GM19452 (cell line): ENCODE data around the gene DUS1L.
A peak's percentile ranks its signal among the peaks of the same experiment; 100 is the strongest.

Experiments
- ATAC-seq: cut with Tn5 transposase; IDR thresholded peaks from one replicate; pipeline ENCODE4 v1.9.1; 2021; ENCODE audit not compliant: unreplicated experiment

Gene DUS1L

GRCh38 chr17:82101301-82101715 lies 35.7 kb upstream of the DUS1L start:
- ATAC-seq = no peak

DNA sequence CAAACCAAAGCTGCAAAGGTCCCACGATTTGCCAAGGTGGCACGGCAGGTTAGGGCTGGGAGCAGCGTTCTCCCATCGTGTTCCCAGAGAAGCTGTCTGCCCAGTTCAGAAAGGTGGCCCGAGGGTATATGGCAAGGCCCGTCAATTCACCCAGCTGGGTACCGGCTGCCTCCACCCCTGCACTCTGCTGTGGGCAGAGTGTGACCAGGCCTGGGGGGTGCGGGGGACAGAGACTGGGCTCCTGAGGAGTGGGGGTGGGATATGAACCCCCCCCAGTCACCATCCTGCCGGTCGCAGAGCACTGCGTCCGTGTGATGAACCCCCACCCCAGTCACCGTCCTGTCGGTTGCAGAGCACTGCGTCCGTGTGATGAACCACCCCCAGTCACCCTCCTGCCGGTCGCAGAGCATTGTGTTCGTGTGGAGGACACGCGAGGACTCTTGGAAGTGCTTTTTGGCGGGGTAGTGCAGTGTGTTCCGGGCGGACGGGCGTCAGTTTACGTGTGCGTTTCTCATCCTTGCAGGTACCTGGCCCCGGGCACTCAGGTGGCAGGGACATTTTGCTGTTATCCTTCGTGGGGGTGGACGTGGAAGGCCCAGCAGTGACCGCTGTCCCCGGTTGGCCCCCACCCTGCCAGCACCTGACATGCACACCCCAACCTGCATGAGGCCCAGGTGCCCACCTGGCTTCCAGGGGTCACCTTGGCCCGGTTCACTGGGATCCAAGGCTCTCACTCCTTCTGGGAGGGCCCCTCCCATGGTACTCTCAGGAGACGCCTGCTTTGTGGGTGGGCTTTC lies 35.1 kb upstream of the DUS1L start:
- ATAC-seq = no peak

DNA sequence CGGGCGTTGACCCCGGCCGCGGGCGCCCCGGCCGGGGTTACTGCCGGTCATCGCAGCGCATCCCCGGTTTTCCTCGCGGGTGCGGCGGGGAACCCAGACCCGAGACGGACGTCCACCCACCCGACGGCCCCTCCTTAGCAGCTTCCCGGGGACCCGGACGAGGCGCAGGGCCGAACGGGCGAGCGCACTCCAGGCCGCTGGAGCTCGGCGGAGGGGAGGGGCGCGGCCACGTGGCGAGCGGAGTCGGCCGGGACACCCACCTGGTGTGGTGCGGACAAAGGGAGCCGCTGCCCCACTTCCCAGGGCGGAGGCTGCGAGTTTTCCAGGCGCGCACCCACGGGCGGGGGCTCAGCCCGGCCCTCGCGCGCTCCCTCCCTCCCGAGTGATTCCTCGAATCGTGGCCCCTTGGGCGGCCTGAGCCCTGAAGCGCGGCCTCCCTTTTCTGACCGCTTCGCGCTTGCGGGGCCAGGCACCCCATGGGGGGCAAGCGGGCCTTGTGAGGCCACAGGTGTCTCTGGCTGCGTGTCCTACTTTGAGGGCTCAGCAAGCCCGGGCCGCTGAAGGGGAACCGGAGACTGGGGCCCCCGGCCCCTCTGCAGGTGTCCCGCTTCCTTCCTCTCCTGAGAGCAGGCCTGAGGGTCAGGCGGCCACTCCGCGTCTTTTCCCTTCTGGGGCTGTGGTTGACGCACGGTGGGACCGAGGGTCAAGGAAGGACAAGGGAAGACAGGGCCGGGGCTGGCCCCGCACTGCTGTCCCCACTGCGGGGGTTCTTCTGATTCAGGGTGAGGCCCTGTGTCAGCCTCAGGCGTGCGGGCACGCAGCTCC lies 33.5 kb upstream of the DUS1L start:
- ATAC-seq = peak; percentile 11

DNA sequence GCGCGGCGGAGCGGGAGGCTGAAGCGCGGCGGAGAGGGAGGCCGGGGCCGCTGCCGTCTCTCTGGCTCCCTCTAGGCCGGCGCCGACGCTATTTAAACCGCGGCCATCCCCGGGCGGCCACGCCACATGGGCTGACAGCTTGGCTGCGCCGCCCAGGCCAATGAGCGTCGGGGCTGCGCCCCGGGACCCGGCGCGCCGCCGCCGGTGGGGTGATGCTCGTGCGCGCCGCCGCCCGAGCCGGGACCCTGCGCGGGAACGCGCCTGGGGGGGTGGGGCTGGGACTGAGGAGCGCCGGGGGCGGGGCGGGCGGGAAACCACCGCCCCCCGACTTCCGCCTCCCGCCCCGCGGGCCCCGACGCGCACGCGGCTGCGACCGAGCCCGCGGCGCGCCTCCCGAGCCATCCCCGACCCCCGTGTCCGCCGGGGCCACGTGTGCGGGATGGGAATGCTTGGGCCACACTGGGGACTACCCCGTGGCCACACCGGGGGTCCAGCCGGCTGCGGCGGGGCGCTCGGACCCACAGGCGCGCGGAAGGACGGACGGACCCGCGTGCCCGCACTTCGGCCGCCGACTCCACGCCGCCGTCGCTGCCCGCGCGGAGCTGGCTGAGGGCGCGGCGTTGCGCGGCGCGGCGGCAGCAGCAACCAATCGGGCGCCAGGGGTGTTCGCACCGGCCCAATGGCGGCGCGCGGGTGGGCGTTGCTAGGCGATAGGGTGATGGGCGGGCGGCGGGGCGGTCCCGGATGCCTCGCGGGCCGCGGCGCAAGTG lies 32.8 kb upstream of the DUS1L start, which contains the start of gene FASN:
TSS of gene FASN (minus strand) at position 68 of the 770 bp plus-strand sequence. CDS start 1,791 bp downstream, outside the sequence.
- peak; percentile 67 for ATAC-seq

DNA sequence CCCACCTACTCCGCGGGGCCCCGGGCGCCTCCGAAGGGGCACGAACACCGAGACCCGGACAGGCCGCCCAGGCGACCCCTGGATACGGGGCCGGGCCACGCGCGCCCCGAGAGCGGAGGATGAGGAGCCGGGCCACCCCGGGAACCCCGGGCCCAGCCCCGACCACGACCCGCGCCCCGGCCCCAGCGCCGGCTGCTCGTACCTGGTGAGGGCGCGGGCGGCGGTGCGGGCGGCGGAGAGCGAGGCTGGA lies 32.2 kb upstream of the DUS1L start:
- ATAC-seq = no peak

GRCh38 chr17:82097184-82097918 lies 31.7 kb upstream of the DUS1L start:
- peak; percentile 2 for ATAC-seq

GRCh38 chr17:82096709-82097183 lies 31.1 kb upstream of the DUS1L start:
- no peak for ATAC-seq

DNA sequence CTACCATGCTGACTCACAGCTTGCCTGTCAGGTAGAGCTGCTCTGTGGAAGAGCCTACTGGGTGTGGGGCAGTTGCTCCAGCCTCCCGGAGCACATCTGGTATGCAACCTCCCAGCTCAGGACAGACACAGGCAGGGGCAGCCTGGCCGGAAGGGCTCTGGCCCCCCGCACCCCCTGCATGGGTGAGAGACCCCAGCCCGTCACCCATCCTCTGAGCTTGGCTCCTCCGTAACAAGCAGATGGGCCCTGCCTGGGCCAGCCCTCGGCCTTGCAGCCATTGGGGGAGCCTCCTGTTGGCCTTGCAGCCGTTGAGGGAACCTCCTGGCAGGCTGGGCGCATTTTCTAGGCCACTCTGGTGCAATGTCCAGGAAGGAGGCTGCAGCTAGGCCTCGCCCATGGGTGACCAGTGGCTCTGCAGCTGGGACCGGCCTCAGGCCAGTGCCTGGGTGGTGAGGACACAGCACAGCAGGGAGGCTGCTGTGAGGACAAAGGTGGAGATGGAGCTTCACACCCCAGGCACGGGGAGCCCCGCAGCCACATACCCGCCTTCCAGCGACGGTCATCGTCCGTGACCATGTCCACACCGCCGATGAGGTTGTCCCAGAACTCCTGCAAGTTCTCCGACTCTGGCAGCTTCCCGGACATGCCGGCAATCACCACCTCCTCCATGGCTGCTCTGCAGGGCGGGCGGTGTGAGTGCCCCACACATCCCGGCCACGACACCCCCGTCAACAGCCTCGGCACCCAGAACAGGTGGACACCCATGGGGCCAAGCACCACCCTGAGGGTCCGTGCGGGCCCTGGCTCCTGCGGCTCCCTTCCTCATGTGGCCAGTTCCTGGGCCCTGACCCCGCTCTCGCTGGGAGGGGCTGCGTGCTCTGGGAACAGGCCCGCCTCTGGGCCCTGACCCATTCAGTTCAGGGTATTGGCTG lies 30.4 kb upstream of the DUS1L start:
- ATAC-seq = no peak

DNA sequence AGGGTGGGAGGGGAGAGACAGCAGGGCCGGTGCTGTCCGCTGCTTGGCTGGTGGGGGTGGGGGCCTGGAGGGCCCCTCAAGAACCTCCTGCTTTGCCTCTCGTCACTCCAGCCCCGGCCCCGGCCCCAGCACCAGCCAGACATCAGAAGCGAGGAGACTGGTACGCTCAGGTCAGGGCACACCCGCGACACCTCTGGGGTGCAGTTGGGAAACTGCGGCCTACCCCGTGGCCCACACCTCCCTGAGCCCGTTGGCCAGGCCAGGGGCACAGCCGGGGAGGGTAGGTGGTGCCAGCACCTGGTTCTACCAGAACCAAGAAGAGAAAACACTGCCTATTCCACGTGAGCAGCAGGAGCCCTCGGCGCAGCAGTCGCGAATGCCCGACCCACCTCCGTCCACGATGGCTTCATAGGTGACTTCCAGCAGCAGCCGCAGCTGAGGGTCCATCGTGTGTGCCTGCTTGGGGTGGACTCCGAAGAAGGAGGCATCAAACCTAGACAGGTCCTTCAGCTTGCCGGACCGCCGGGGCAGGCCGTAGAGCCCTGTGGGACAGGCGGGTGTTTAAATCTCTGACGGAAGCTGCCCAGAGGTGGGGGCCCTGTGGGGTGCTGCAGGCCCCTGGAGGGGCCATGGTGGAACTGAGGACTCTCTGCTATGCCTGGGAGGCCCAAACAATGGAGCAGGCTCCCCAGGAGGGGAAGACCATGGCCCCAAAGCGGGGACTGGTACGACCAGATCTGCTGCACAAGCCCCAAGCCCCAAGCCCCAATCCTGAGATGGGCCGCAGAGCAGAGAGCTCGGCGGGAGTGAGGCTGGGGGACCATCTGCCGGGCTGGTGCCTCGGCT lies 29.6 kb upstream of the DUS1L start:
- no peak for ATAC-seq

DNA sequence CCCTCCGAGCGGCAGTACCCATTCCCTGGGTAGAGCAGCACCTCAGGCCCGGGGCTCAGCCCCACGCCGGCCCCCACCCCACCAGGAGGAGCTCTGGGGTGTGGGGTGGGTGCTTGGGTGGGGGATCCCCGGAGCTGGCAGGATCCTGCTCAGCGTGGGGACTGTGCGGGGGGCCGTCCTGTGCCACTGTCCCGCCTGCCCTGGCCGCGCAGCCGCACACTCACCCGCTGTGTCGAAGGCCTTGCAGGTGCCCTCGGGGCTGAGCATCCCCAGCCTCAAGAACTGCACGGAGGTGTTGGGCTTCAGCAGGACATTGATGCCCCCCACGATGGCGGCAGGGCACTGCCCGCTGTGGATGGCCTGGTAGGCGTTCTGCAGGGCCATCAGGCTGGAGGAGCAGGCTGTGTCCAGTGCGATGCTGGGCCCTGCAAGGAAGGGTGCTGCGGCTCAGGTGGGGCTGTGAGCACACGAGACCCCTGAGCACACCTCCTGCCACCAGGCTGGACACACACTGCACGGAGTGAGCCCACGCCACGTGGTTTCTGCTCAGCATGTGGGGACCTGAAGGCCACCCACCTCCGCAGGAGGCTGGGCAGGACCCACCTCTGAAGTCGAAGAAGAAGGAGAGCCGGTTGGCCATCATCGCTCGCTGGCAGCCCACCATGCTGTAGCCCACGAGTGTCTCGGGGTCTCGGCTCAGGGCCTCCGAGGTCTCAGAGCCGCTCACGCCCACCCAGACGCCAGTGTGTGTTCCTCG lies 27.6 kb upstream of the DUS1L start:
- ATAC-seq = no peak

GRCh38 chr17:82092628-82092994 lies 27.0 kb upstream of the DUS1L start:
- ATAC-seq = no peak

GRCh38 chr17:82092094-82092586 lies 26.5 kb upstream of the DUS1L start:
- ATAC-seq = no peak

- ATAC-seq = no peak
These were observed 25.9 kb upstream of the DUS1L start for GRCh38 chr17:82091264-82092066.

DNA sequence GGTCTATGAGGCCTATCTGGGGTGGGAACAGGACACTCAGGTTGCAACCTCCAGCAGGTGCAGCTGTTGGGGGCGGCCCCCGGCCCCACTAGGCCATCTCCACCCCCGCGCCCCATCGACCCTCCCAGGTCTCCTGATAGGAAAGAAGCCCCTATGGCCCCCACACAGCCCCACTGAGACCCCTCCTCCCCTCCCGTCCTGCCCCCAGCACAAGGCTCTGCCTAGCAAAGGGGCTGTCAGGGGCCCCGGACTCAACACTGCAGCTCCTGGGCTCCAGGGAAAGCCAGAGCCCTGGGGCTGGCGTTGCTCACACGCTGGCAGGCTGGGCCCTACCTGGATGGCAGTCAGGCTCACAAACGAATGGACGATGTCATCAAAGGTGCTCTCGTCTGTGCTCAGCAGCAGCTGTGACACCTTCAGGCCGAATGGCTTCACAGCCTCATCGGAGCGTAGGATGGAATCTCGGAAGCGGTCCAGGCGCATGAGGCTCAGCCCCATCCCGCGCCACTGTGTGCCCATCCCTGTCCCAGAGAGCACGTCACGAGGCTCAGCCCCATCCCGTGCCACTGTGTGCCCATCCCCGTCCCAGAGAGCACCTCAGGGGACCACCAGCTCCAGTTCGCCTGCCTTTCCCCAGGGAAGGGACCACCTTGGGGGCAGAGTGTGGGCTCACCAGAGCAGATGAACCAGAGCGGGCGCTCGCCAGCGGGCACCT lies 25.1 kb upstream of the DUS1L start:
- no peak for ATAC-seq

- no peak for ATAC-seq
These were observed 24.3 kb upstream of the DUS1L start for GRCh38 chr17:82089723-82090548.
